Erythroblast (primary cell): Measurements from ENCODE around the gene KLK1.

Experiments
- DNase-seq, 2 experiments: peaks; one replicate each; lab custom pipeline; 2025; lab: John Stamatoyannopoulos, UW
- GATA1 ChIP-seq: IDR thresholded peaks from 2 replicates; pipeline ENCODE4 v1.6.1; 2011; ENCODE audit warnings: low read depth, mild to moderate bottlenecking, control low read depth, low read length, moderate library complexity
- POLR2A ChIP-seq: IDR thresholded peaks from 2 replicates; pipeline ENCODE4 v1.6.1; 2011; ENCODE audit warnings: mild to moderate bottlenecking, low read length

The KLK1 gene

DNA sequence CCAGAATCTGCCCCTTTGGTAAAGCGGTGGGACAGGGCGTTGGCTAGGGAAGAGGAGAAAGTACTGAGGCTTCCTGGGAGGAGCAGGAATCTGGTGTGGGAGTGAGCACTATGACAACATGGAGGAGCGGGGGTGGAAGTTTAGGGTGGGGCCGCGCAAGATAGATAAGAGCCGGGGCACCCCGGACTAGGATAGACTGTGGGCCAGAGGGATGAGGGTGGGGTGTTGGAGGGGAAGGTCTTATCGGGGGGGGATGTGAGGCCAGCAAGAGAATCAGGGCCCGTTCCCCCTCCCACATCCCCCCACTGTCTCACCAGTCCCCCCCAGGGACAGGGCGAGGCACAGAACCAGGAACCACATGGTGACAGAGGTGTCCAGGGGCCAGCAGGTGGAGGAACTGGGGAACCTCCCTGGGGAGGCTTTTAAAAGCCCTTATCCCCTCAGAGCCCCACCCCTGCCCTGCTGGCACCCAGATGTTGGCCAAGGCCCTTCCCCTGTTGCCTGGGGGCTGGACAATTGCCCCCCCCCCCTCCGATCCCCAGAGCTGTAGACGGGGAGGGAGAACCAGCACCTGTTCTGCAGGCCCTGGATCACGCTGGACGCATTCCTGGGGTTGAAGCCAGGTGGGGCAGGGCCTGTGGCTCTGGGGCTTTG, at the start of gene KLK1:
TSS of gene KLK1 (minus strand) at position 399 of the 654 bp plus-strand sequence. CDS start at position 360, 39 bp downstream.
- no peak for TF ChIP-seq GATA1
- no peak for TF ChIP-seq POLR2A
- no peak for DNase-seq

DNA sequence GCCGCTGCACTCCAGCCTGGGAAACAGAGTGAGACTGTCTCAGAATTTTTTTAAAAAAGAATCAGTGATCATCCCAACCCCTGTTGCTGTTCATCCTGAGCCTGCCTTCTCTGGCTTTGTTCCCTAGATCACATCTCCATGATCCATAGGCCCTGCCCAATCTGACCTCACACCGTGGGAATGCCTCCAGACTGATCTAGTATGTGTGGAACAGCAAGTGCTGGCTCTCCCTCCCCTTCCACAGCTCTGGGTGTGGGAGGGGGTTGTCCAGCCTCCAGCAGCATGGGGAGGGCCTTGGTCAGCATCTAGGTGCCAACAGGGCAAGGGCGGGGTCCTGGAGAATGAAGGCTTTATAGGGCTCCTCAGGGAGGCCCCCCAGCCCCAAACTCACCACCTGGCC, 49.5 kb upstream of the KLK1 start, which contains the start of gene KLK2:
TSS of gene KLK2 (plus strand) at position 384 of the 400 bp plus-strand sequence. CDS start 35 bp downstream, outside the sequence.
- TF ChIP-seq GATA1 (no peak), POLR2A (no peak)
- no peak for DNase-seq

DNA sequence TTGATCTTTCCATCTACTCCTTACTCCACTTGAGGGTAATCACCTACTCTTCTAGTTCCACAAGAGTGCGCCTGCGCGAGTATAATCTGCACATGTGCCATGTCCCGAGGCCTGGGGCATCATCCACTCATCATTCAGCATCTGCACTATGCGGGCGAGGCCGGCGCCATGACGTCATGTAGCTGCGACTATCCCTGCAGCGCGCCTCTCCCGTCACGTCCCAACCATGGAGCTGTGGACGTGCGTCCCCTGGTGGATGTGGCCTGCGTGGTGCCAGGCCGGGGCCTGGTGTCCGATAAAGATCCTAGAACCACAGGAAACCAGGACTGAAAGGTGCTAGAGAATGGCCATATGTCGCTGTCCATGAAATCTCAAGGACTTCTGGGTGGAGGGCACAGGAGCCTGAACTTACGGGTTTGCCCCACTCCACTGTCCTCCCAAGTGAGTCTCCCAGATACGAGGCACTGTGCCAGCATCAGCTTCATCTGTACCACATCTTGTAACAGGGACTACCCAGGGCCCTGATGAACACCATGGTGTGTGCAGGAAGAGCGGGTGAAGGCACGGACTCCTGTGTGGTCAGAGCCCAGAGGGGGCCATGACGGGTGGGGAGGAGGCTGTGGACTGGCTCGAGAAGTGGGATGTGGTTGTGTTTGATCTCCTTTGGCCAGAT, 47.0 kb upstream of the KLK1 start:
- TF ChIP-seq GATA1: no peak
- TF ChIP-seq POLR2A: no peak
- DNase-seq: peak; percentile 70 to 71

DNA sequence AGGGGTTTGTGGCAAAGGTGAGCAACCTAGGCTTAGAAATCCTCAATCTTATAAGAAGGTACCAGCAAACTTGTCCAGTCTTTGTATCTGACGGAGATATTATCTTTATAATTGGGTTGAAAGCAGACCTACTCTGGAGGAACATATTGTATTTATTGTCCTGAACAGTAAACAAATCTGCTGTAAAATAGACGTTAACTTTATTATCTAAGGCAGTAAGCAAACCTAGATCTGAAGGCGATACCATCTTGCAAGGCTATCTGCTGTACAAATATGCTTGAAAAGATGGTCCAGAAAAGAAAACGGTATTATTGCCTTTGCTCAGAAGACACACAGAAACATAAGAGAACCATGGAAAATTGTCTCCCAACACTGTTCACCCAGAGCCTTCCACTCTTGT, 45.9 kb upstream of the KLK1 start:
- no peak for DNase-seq
- TF ChIP-seq POLR2A (no peak), GATA1 (no peak)

DNA sequence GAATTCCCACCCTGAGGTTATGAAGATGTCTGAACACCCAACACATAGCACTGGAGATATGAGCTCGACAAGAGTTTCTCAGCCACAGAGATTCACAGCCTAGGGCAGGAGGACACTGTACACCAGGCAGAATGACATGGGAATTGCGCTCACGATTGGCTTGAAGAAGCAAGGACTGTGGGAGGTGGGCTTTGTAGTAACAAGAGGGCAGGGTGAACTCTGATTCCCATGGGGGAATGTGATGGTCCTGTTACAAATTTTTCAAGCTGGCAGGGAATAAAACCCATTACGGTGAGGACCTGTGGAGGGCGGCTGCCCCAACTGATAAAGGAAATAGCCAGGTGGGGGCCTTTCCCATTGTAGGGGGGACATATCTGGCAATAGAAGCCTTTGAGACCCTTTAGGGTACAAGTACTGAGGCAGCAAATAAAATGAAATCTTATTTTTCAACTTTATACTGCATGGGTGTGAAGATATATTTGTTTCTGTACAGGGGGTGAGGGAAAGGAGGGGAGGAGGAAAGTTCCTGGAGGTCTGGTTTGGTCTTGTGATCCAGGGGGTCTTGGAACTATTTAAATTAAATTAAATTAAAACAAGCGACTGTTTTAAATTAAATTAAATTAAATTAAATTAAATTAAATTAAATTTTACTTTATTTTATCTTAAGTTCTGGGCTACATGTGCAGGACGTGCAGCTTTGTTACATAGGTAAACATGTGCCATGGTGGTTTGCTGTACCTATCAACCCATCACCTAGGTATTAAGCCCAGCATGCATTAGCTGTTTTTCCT, 38.1 kb upstream of the KLK1 start:
- no peak for TF ChIP-seq GATA1
- TF ChIP-seq POLR2A: no peak
- DNase-seq: no peak

DNA sequence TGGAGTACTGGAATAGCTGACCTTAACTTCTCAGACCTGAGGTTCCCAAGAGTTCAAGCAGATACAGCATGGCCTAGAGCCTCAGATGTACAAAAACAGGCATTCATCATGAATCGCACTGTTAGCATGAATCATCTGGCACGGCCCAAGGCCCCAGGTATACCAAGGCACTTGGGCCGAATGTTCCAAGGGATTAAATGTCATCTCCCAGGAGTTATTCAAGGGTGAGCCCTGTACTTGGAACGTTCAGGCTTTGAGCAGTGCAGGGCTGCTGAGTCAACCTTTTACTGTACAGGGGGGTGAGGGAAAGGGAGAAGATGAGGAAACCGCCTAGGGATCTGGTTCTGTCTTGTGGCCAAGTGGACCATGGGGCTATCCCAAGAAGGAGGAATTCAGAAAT, 37.4 kb upstream of the KLK1 start:
- TF ChIP-seq GATA1: no peak
- no peak for TF ChIP-seq POLR2A
- DNase-seq: no peak

DNA sequence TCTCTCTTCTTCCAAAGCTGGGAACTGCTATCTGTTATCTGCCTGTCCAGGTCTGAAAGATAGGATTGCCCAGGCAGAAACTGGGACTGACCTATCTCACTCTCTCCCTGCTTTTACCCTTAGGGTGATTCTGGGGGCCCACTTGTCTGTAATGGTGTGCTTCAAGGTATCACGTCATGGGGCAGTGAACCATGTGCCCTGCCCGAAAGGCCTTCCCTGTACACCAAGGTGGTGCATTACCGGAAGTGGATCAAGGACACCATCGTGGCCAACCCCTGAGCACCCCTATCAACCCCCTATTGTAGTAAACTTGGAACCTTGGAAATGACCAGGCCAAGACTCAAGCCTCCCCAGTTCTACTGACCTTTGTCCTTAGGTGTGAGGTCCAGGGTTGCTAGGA, 36.3 kb upstream of the KLK1 start:
- no peak for DNase-seq
- TF ChIP-seq GATA1 (no peak), POLR2A (no peak)

DNA sequence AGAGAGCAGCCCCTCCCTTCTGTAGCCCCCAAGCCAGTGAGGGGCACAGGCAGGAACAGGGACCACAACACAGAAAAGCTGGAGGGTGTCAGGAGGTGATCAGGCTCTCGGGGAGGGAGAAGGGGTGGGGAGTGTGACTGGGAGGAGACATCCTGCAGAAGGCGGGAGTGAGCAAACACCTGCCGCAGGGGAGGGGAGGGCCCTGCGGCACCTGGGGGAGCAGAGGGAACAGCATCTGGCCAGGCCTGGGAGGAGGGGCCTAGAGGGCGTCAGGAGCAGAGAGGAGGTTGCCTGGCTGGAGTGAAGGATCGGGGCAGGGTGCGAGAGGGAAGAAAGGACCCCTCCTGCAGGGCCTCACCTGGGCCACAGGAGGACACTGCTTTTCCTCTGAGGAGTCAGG, 35.3 kb upstream of the KLK1 start:
- no peak for DNase-seq
- TF ChIP-seq POLR2A: no peak
- no peak for TF ChIP-seq GATA1

DNA sequence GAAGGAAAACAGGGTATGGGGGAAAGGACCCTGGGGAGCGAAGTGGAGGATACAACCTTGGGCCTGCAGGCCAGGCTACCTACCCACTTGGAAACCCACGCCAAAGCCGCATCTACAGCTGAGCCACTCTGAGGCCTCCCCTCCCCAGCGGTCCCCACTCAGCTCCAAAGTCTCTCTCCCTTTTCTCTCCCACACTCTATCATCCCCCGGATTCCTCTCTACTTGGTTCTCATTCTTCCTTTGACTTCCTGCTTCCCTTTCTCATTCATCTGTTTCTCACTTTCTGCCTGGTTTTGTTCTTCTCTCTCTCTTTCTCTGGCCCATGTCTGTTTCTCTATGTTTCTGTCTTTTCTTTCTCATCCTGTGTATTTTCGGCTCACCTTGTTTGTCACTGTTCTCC, 33.8 kb upstream of the KLK1 start:
- no peak for TF ChIP-seq POLR2A
- TF ChIP-seq GATA1: no peak
- DNase-seq: no peak

DNA sequence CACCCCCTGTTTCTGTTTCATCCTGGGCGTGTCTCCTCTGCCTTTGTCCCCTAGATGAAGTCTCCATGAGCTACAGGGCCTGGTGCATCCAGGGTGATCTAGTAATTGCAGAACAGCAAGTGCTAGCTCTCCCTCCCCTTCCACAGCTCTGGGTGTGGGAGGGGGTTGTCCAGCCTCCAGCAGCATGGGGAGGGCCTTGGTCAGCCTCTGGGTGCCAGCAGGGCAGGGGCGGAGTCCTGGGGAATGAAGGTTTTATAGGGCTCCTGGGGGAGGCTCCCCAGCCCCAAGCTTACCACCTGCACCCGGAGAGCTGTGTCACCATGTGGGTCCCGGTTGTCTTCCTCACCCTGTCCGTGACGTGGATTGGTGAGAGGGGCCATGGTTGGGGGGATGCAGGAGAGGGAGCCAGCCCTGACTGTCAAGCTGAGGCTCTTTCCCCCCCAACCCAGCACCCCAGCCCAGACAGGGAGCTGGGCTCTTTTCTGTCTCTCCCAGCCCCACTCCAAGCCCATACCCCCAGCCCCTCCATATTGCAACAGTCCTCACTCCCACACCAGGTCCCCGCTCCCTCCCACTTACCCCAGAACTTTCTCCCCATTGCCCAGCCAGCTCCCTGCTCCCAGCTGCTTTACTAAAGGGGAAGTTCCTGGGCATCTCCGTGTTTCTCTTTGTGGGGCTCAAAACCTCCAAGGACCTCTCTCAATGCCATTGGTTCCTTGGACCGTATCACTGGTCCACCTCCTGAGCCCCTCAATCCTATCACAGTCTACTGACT, 31.2 kb upstream of the KLK1 start, which contains the start of gene KLK3:
TSS of gene KLK3 (plus strand) at position 280 of the 775 bp plus-strand sequence. CDS start at position 321, 41 bp downstream.
- TF ChIP-seq POLR2A (no peak), GATA1 (no peak)
- DNase-seq: no peak

DNA sequence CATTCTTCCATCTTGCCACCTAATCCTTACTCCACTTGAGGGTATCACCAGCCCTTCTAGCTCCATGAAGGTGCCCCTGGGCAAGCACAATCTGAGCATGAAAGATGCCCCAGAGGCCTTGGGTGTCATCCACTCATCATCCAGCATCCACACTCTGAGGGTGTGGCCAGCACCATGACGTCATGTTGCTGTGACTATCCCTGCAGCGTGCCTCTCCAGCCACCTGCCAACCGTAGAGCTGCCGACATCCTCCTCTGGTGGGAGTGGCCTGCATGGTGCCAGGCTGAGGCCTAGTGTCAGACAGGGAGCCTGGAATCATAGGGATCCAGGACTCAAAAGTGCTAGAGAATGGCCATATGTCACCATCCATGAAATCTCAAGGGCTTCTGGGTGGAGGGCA, 28.0 kb upstream of the KLK1 start:
- DNase-seq: no peak
- TF ChIP-seq GATA1 (no peak), POLR2A (no peak)

DNA sequence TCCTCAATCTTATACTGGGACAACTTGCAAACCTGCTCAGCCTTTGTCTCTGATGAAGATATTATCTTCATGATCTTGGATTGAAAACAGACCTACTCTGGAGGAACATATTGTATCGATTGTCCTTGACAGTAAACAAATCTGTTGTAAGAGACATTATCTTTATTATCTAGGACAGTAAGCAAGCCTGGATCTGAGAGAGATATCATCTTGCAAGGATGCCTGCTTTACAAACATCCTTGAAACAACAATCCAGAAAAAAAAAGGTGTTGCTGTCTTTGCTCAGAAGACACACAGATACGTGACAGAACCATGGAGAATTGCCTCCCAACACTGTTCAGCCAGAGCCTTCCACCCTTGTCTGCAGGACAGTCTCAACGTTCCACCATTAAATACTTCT, 27.2 kb upstream of the KLK1 start:
- TF ChIP-seq GATA1 (no peak), POLR2A (no peak)
- DNase-seq: no peak

DNA sequence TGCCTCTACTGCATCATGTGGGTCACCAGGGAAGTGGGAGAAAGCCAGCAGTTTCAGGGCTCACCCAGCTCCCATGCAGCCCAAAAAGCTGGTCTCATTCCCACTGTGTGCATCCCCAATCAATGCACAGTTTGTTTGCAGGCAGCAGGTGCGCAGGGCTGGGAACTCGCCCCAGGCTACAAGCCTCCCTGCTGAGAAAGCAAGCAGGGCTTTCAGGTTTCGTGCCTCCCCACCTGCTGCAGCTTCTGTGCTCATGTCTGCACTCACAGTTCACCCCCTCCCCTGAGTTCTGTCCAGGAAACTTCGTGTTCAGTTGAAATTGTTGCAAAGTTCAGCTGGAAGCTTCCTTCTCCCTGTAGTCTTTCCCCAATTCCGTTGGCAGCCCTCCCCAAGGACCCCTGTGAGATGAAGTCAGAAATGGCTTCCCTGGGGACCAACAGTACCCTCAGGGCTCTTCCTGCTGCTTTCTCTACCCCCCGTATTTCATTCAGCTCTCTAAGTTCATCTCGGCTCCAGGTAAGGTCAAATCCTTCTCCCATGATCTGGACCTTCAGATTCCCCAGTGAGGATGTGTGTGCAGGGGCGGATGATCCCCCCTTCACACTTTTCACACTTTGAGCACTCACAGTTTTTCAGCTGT, 20.8 kb upstream of the KLK1 start:
- no peak for TF ChIP-seq GATA1
- no peak for DNase-seq
